Loucy (cell line): Measurements from ENCODE around the gene AHCTF1.
"Not testable (repeated sequence)": the region's sequence is repeated elsewhere in the genome, so short reads cannot be mapped to it uniquely, and the experiment has no call there.

Source experiments
- H2AFZ ChIP-seq: fragments of 200-600 bp; sonication (generic); 2 replicates; pipeline ENCODE4 v1.6.0; 2016; ENCODE audit warnings: antibody characterized with exemption, mild to moderate bottlenecking, low read length, moderate library complexity
- H3F3A ChIP-seq: fragments of 200-600 bp; 2 replicates; pipeline ENCODE4 v1.6.0; 2016; ENCODE audit warnings: antibody characterized with exemption, low read depth, mild to moderate bottlenecking
- H3K27me3 ChIP-seq: fragments of 200-600 bp; sonication (generic); 2 replicates; pipeline ENCODE4 v1.6.1; 2014; ENCODE audit warnings: low read length, mild to moderate bottlenecking; ENCODE audit not compliant: insufficient read depth, poor library complexity, severe bottlenecking
- H3K36me3 ChIP-seq: fragments of 200-600 bp; sonication (generic); 2 replicates; pipeline ENCODE4 v1.6.1; 2016; ENCODE audit warnings: low read length; ENCODE audit not compliant: insufficient read depth
- H3K4me1 ChIP-seq: fragments of 200-600 bp; sonication (generic); 2 replicates; pipeline ENCODE4 v1.5.1; 2014; ENCODE audit warnings: low read length, mild to moderate bottlenecking; ENCODE audit not compliant: insufficient read depth, poor library complexity, severe bottlenecking
- H3K4me2 ChIP-seq: fragments of 200-600 bp; sonication (generic); 2 replicates; pipeline ENCODE4 v1.6.0; 2014; ENCODE audit warnings: antibody characterized with exemption, low read length, low read depth, mild to moderate bottlenecking; ENCODE audit not compliant: poor library complexity, severe bottlenecking
- H3K4me3 ChIP-seq: fragments of 200-600 bp; sonication (generic); 2 replicates; pipeline ENCODE4 v1.5.1; 2014; ENCODE audit warnings: low read length, mild to moderate bottlenecking, mixed read lengths; ENCODE audit not compliant: poor library complexity, severe bottlenecking
- H3K79me2 ChIP-seq: fragments of 200-600 bp; sonication (generic); 2 replicates; pipeline ENCODE4 v1.6.1; 2014; ENCODE audit warnings: low read length; ENCODE audit not compliant: insufficient read depth
- H3K9ac ChIP-seq: fragments of 200-600 bp; sonication (generic); 2 replicates; pipeline ENCODE4 v1.6.0; 2014; ENCODE audit warnings: mild to moderate bottlenecking, low read depth, low read length, moderate library complexity; ENCODE audit not compliant: poor library complexity, severe bottlenecking
- H3K9me2 ChIP-seq: fragments of 200-600 bp; sonication (generic); replicated peaks from 2 replicates; pipeline ENCODE4 v1.6.1; 2016; ENCODE audit warnings: low read depth, low read length, mixed read lengths
- H3K9me3 ChIP-seq: fragments of 200-600 bp; sonication (generic); 2 replicates; pipeline ENCODE4 v1.6.1; 2014; ENCODE audit warnings: mild to moderate bottlenecking, antibody characterized with exemption, low read length, low read depth; ENCODE audit not compliant: insufficient read depth
- H4K20me1 ChIP-seq: fragments of 200-600 bp; sonication (generic); 2 replicates; pipeline ENCODE4 v1.6.0; 2014; ENCODE audit warnings: antibody characterized with exemption, low read length, mild to moderate bottlenecking; ENCODE audit not compliant: insufficient read depth, poor library complexity, severe bottlenecking
- EZH2phosphoT487 ChIP-seq: fragments of 200-600 bp; IDR thresholded peaks from 2 replicates; pipeline ENCODE4 v1.6.1; 2018; ENCODE audit warnings: antibody characterized with exemption, mild to moderate bottlenecking, moderate library complexity, borderline replicate concordance
- TF ChIP-seq, protein P1 (sequence below): fragments of 200-600 bp; sonication (generic); conservative IDR thresholded peaks from 2 replicates; pipeline ENCODE4 v1.5.1; 2014; ENCODE audit warnings: mild to moderate bottlenecking, antibody characterized with exemption, low read length

Gene AHCTF1

GRCh38 chr1:246825557-246826175 lies 106.1 kb downstream of the AHCTF1 start:
- H3K4me3 ChIP-seq: no peak overlapping the region
- no peak overlapping the region for H2AFZ ChIP-seq
- H3F3A ChIP-seq: peaks cover 5% of the 10 kb centered on the region
- H3K4me1 ChIP-seq: peaks cover 18% of the 10 kb centered on the region
- H3K27me3 ChIP-seq: no peaks in the 10 kb centered on the region
- H3K36me3 ChIP-seq: no peaks in the 10 kb centered on the region
- H3K9me2 ChIP-seq: no peaks in the 10 kb centered on the region
- H3K9ac ChIP-seq: no peak overlapping the region
- H3K79me2 ChIP-seq: no peaks in the 10 kb centered on the region
- no peak overlapping the region for H3K4me2 ChIP-seq
- H4K20me1 ChIP-seq: no peaks in the 10 kb centered on the region
- peaks cover 4% of the 10 kb centered on the region; the same call in 1 of the 2 replicates for H3K9me3 ChIP-seq
- TF ChIP-seq EZH2phosphoT487: no peak
- TF ChIP-seq, protein P1, sequence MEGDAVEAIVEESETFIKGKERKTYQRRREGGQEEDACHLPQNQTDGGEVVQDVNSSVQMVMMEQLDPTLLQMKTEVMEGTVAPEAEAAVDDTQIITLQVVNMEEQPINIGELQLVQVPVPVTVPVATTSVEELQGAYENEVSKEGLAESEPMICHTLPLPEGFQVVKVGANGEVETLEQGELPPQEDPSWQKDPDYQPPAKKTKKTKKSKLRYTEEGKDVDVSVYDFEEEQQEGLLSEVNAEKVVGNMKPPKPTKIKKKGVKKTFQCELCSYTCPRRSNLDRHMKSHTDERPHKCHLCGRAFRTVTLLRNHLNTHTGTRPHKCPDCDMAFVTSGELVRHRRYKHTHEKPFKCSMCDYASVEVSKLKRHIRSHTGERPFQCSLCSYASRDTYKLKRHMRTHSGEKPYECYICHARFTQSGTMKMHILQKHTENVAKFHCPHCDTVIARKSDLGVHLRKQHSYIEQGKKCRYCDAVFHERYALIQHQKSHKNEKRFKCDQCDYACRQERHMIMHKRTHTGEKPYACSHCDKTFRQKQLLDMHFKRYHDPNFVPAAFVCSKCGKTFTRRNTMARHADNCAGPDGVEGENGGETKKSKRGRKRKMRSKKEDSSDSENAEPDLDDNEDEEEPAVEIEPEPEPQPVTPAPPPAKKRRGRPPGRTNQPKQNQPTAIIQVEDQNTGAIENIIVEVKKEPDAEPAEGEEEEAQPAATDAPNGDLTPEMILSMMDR: no peak

GRCh38 chr1:246824541-246824940 lies 107.2 kb downstream of the AHCTF1 start:
- Histone ChIP-seq H3K4me3 (no peak overlapping the region), H3K9me3 (peaks cover 3% of the 10 kb centered on the region; the same call in 1 of the 2 replicates), H4K20me1 (no peaks in the 10 kb centered on the region), H3K4me2 (no peak overlapping the region), H3K36me3 (no peaks in the 10 kb centered on the region), H3F3A (peaks cover 5% of the 10 kb centered on the region), H3K9ac (no peak overlapping the region), H3K27me3 (no peaks in the 10 kb centered on the region), H2AFZ (no peak overlapping the region), H3K4me1 (peaks cover 20% of the 10 kb centered on the region), H3K9me2 (no peaks in the 10 kb centered on the region), H3K79me2 (no peaks in the 10 kb centered on the region)
- TF ChIP-seq, protein P1: no peak
- TF ChIP-seq EZH2phosphoT487: no peak

GRCh38 chr1:246822154-246822553 lies 109.6 kb downstream of the AHCTF1 start:
- H3F3A ChIP-seq, H3K9me3 ChIP-seq, H3K9me2 ChIP-seq, H3K79me2 ChIP-seq, H4K20me1 ChIP-seq, H3K36me3 ChIP-seq, H3K4me3 ChIP-seq, H3K9ac ChIP-seq, H2AFZ ChIP-seq, H3K27me3 ChIP-seq: not testable (repeated sequence)
- peak overlapping the region; percentile 64 for H3K4me2 ChIP-seq
- H3K4me1 ChIP-seq: peaks cover 23% of the 10 kb centered on the region

- H3K9ac ChIP-seq: no peak overlapping the region
- H4K20me1 ChIP-seq: no peaks in the 10 kb centered on the region
- H3K4me2 ChIP-seq: peak overlapping the region; percentile 64
- H2AFZ ChIP-seq: no peak overlapping the region
- TF ChIP-seq, protein P1: no peak
- TF ChIP-seq EZH2phosphoT487: no peak
- H3K9me2 ChIP-seq: no peaks in the 10 kb centered on the region
- H3F3A ChIP-seq: peaks cover 9% of the 10 kb centered on the region
- H3K4me3 ChIP-seq: peak overlapping the region; percentile 3
- H3K79me2 ChIP-seq: no peaks in the 10 kb centered on the region
- H3K9me3 ChIP-seq: no peaks in the 10 kb centered on the region; the same call in 1 of the 2 replicates
- H3K27me3 ChIP-seq: no peaks in the 10 kb centered on the region
- peaks cover 31% of the 10 kb centered on the region for H3K4me1 ChIP-seq
- H3K36me3 ChIP-seq: no peaks in the 10 kb centered on the region
Measured at GRCh38 chr1:246820666-246821065, 111.1 kb downstream of the AHCTF1 start.

DNA sequence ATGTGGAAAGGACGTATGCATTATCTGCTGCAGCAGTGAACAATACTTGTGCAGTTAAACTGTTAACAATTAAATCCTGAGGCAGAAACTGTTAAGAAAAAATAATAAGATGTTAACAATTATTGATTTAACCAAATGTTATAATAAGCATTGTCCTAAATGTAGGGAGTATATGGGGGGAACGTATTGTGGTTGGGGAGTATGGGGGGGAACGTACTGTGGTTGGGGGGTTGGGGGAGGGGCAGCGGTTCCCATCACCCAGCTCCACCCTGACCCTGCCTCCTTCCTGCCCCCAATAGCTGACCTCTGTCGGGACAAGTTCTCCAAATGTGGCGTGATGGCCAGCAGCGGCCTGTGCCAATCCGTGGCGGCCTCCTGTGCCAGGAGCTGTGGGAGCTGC lies 114.0 kb downstream of the AHCTF1 start:
- H3K9ac ChIP-seq, H4K20me1 ChIP-seq: not testable (repeated sequence)
- H3K4me1 ChIP-seq: peaks cover 32% of the 10 kb centered on the region

More for the DNA sequence above, 114.0 kb downstream of the AHCTF1 start:
- H3K4me2 ChIP-seq, H2AFZ ChIP-seq, H3K36me3 ChIP-seq, H3F3A ChIP-seq, H3K4me3 ChIP-seq, H3K9me2 ChIP-seq, H3K27me3 ChIP-seq, H3K9me3 ChIP-seq, H3K79me2 ChIP-seq: not testable (repeated sequence)
